Natural killer cell (primary cell): Measurements from ENCODE around the gene SLC9A1. TPM values are rescaled to one million over a fixed set of nuclear protein-coding genes. Genes with fewer than 3 reads are reported as not detected.
A peak's percentile ranks its signal among the peaks of the same experiment; 100 is the strongest.

Source experiments
- ATAC-seq, 3 donors: fragments of 150-1000 bp in 2 of 3; fragments of 200-7000 bp in 1 of 3; cut with Tn5 transposase; 1 replicate in 1 of 3; 2 replicates in 2 of 3; pipeline ENCODE4 v1.10.0; 2021; ENCODE audit warnings: mild to moderate bottlenecking in 2 of 3, moderate library complexity in 2 of 3
- DNase-seq, 2 donors: peaks; one replicate each; pipeline versions ENCODE4 v3.0.0 to v3.0.0-alpha.2; 2013 to 2021; ENCODE audit warnings: mixed read lengths in 1 of 2
- H3K27ac ChIP-seq: one replicate; pipeline ENCODE4 v1.5.1; 2013; ENCODE audit warnings: mild to moderate bottlenecking, low read length
- H3K27me3 ChIP-seq: one replicate; pipeline ENCODE4 v1.6.1; 2013; ENCODE audit warnings: low read length; ENCODE audit not compliant: control insufficient read depth, insufficient read depth
- H3K36me3 ChIP-seq: one replicate; pipeline ENCODE4 v1.6.1; 2013; ENCODE audit warnings: low read length; ENCODE audit not compliant: control insufficient read depth, insufficient read depth
- H3K4me1 ChIP-seq: one replicate; pipeline ENCODE4 v1.6.1; 2013; ENCODE audit warnings: low read length; ENCODE audit not compliant: control insufficient read depth, insufficient read depth
- H3K4me3 ChIP-seq: one replicate; pipeline ENCODE4 v1.5.1; 2013; ENCODE audit warnings: low read length
- H3K9me3 ChIP-seq: one replicate; pipeline ENCODE4 v1.6.1; 2013; ENCODE audit warnings: low read length; ENCODE audit not compliant: control insufficient read depth, insufficient read depth
- H3K27ac Mint-ChIP-seq, 2 donors: one replicate each; pipeline ENCODE4 v1.8.0; 2022; ENCODE audit warnings: mild to moderate bottlenecking in 2 of 2, mixed read lengths in 2 of 2, moderate library complexity in 1 of 2
- H3K27me3 Mint-ChIP-seq, 2 donors: one replicate each; pipeline ENCODE4 v1.8.0; 2022; ENCODE audit warnings: low read depth in 2 of 2, mixed read lengths in 2 of 2
- H3K36me3 Mint-ChIP-seq: one replicate; pipeline ENCODE4 v1.8.0; 2022; ENCODE audit warnings: mixed read lengths
- H3K4me1 Mint-ChIP-seq, 2 donors: one replicate each; pipeline ENCODE4 v1.8.0; 2022; ENCODE audit warnings: mixed read lengths in 2 of 2
- H3K4me3 Mint-ChIP-seq: one replicate; pipeline ENCODE4 v1.8.0; 2022; ENCODE audit warnings: mild to moderate bottlenecking, moderate library complexity, mixed read lengths
- H3K9me3 Mint-ChIP-seq, 2 donors: one replicate each; pipeline ENCODE4 v1.8.0; 2022; ENCODE audit warnings: mixed read lengths in 2 of 2
- WGBS: methylation state at CpG from one replicate; pipeline ENCODE4 v1.1.7; 2013; ENCODE audit warnings: missing lambda C conversion rate; ENCODE audit not compliant: insufficient coverage; 5-methylcytosine and 5-hydroxymethylcytosine counted together
- intact Hi-C: fragments of 100-400 bp; cut with micrococcal nuclease; formaldehyde crosslinking; loops from one replicate; pipeline ENCODE4 v1.14.2; 2022
- total RNA-seq, 4 donors: library from RNA; stranded (reverse); fragments of 120-200 nt in 1 of 4; gene quantifications; one replicate each; pipeline versions ENCODE4 v1.2.3 to v1.2.4, GENCODE V29; 2013 to 2022
- TF ChIP-seq, protein P1 (sequence below): fragments of 200-600 bp; IDR thresholded peaks from one replicate; pipeline ENCODE4 v1.8.0; 2022; ENCODE audit warnings: antibody characterized with exemption

SLC9A1 gene
- total RNA-seq, 3 donors from 2014 or later (not counting 1 experiment from before 2014, with no cell fraction given) = 26.5 to 37.4 (median 29.4) TPM

DNA sequence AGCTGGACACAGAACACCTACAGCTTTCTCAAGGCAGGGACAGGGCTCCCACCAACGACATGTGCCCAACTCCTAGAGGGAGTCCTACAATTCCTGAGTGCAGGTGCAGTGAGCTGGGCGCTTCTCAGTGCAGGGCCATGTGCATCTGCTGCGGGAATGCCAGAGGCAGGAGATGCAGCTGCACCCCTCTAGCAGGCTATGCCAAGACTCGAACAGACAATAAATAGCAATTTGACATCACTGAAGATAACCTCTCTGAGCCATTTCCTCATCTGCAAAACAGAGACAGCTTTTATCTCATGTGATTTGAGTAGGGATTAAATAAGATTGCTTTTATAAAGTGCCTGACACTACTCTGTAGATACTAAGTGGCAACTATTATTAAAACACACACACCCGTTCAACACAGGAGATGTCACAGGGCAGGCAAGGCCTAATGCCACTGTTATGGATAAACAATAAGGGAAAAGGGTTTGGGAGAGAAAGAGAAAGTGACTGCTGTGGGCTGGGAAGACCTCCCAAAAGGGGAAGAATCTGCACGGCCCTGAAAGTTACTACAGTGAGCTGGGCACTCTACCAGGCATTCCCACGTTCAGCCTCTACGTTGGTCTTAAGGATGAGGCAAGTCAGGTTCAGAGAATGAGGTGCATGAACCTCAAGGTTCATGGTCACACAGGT is 5.7 kb downstream of the SLC9A1 start:
- no peaks in the 10 kb centered on the region for H3K36me3 ChIP-seq
- no peaks in the 10 kb centered on the region for H3K36me3 Mint-ChIP-seq
- TF ChIP-seq, protein P1, sequence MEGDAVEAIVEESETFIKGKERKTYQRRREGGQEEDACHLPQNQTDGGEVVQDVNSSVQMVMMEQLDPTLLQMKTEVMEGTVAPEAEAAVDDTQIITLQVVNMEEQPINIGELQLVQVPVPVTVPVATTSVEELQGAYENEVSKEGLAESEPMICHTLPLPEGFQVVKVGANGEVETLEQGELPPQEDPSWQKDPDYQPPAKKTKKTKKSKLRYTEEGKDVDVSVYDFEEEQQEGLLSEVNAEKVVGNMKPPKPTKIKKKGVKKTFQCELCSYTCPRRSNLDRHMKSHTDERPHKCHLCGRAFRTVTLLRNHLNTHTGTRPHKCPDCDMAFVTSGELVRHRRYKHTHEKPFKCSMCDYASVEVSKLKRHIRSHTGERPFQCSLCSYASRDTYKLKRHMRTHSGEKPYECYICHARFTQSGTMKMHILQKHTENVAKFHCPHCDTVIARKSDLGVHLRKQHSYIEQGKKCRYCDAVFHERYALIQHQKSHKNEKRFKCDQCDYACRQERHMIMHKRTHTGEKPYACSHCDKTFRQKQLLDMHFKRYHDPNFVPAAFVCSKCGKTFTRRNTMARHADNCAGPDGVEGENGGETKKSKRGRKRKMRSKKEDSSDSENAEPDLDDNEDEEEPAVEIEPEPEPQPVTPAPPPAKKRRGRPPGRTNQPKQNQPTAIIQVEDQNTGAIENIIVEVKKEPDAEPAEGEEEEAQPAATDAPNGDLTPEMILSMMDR = no peak
- H3K9me3 ChIP-seq = no peaks in the 10 kb centered on the region
- H3K4me3 ChIP-seq = no peak overlapping the region
- no peak overlapping the region for H3K4me3 Mint-ChIP-seq
- no peaks in the 10 kb centered on the region for H3K9me3 Mint-ChIP-seq
- peaks cover 26% of the 10 kb centered on the region for H3K4me1 ChIP-seq
- DNase-seq (no peak), ATAC-seq (no peak)
- no peaks in the 10 kb centered on the region for H3K27me3 ChIP-seq
- H3K27me3 Mint-ChIP-seq = no peaks in the 10 kb centered on the region
- H3K27ac Mint-ChIP-seq = peak overlapping the region; percentile 26 to 51
- peaks cover 48 to 57% of the 10 kb centered on the region in 2 donors for H3K4me1 Mint-ChIP-seq
- H3K27ac ChIP-seq = no peak overlapping the region
- WGBS = 78% methylated on average over 7 of the region's 8 CpGs
- intact Hi-C loops = no loop called here

DNA sequence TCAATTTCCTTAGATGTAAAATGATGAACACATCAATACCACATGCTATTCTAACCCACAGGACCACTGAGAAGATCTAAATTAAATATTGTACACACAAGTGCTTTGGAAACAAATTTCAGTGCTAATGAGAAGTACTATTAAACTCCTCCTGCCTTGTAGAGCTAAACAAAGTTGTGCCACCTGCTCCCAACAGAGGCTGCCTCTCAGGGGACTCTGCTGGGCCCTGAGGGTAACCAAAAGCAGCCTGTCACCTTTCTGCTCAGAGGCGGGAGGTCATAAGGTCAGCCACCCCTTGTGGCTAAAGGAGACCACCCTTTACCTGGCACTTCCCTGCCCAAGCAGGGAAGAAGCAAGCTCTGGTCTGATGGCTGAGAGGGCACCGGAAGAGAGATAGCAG is 6.3 kb downstream of the SLC9A1 start:
- H3K9me3 Mint-ChIP-seq = no peaks in the 10 kb centered on the region
- H3K27me3 Mint-ChIP-seq = no peaks in the 10 kb centered on the region
- H3K4me1 ChIP-seq = peaks cover 19% of the 10 kb centered on the region

DNA sequence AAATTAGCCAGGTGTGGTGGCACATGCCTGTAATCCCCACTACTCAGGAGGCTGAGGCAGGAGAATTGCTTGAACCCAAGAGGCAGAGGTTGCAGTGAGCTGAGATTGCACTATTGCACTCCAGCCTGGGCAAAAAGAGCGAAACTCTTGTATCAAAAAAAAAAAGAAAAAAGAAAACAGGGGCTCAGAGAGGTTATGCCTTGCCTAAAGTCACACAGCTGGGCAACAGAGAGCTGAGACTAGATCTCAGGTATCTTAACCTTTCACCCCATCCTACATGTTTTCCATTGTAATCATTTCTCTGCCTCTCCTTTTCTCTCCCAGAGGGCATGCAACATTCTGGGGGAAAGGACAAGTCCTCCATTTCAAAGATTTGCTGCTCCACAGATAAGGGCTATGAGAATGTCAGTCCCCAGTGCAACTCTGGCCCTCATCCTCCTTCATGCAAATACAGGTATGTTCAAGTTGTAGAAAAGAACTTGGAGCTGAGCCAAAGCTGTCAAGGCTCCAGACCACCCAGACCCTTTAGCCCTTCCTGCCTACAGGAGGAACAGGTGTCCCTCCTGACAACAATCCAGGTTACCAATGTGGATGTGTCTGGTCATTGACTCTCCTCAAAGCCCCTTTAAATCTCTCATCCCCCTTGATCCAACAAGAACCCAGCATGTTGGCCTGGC is 6.9 kb downstream of the SLC9A1 start:
- Mint-ChIP-seq H3K4me1 (peaks cover 41 to 52% of the 10 kb centered on the region in 2 donors), H3K36me3 (no peaks in the 10 kb centered on the region), H3K4me3 (no peak overlapping the region), H3K27ac (peak overlapping the region in 1 of 2 donors; percentile 51), H3K9me3 (no peaks in the 10 kb centered on the region), H3K27me3 (no peaks in the 10 kb centered on the region)
- H3K27ac ChIP-seq = no peak overlapping the region
- no peak for ATAC-seq
- no peak for DNase-seq
- intact Hi-C loops = no loop called here
- H3K9me3 ChIP-seq = no peaks in the 10 kb centered on the region
- 100% methylated on average over 1 of the region's 1 CpG for WGBS
- no peaks in the 10 kb centered on the region for H3K36me3 ChIP-seq
- no peaks in the 10 kb centered on the region for H3K27me3 ChIP-seq
- TF ChIP-seq, protein P1 = no peak
- H3K4me1 ChIP-seq = peaks cover 13% of the 10 kb centered on the region
- no peak overlapping the region for H3K4me3 ChIP-seq

More for the DNA sequence above, 6.3 kb downstream of the SLC9A1 start:
- DNase-seq = no peak
- H3K27ac ChIP-seq = no peak overlapping the region
- intact Hi-C loops = no loop called here
- no peaks in the 10 kb centered on the region for H3K36me3 Mint-ChIP-seq
- peak overlapping the region; percentile 26 to 51 for H3K27ac Mint-ChIP-seq
- no peak overlapping the region for H3K4me3 ChIP-seq
- no peaks in the 10 kb centered on the region for H3K9me3 ChIP-seq
- no peak for ATAC-seq
- H3K36me3 ChIP-seq = no peaks in the 10 kb centered on the region
- WGBS = 94% methylated on average over 2 of the region's 2 CpGs
- H3K27me3 ChIP-seq = no peaks in the 10 kb centered on the region
- TF ChIP-seq, protein P1 = no peak
- peaks cover 42 to 52% of the 10 kb centered on the region in 2 donors for H3K4me1 Mint-ChIP-seq
- H3K4me3 Mint-ChIP-seq = no peak overlapping the region
